ENCODE data around the gene TEX22.

GRCh38 chr14:105385698-105386365 is 12.5 kb upstream of the TEX22 start:
- TF ChIP-seq CTCF (IDR thresholded peaks at IDR 0.05) (no peak), POLR2A (IDR thresholded peaks at IDR 0.05) (no peak)

Data from Peyer's patch (tissue), 4 donors.